GM21576 (cell line): Measurements from ENCODE around the gene RAB4A.
"Not testable (repeated sequence)": the region's sequence is repeated elsewhere in the genome, so short reads cannot be mapped to it uniquely, and the experiment has no call there.

ENCODE experiments used
- ATAC-seq: cut with Tn5 transposase; IDR thresholded peaks from one replicate; pipeline ENCODE4 v1.9.1; 2021; ENCODE audit warnings: mild to moderate bottlenecking, moderate library complexity; ENCODE audit not compliant: unreplicated experiment

The RAB4A gene

GRCh38 chr1:229295745-229296144, 24.8 kb downstream of the RAB4A start:
- ATAC-seq: no peak

- ATAC-seq: no peak
Observed at GRCh38 chr1:229296541-229296941, 25.6 kb downstream of the RAB4A start.

- ATAC-seq: no peak
Observed at GRCh38 chr1:229297746-229298145, 26.8 kb downstream of the RAB4A start.

GRCh38 chr1:229298420-229298819, 27.5 kb downstream of the RAB4A start:
- no peak for ATAC-seq

GRCh38 chr1:229298887-229299503, 28.1 kb downstream of the RAB4A start:
- ATAC-seq: no peak

GRCh38 chr1:229300099-229300757, 29.3 kb downstream of the RAB4A start:
- ATAC-seq: no peak

- ATAC-seq: no peak
Observed at GRCh38 chr1:229302740-229303139, 31.8 kb downstream of the RAB4A start.

- no peak for ATAC-seq
Observed at GRCh38 chr1:229303855-229304254, 32.9 kb downstream of the RAB4A start.

GRCh38 chr1:229305392-229305791, 34.5 kb downstream of the RAB4A start:
- ATAC-seq: no peak

GRCh38 chr1:229309074-229309473, 38.2 kb downstream of the RAB4A start:
- no peak for ATAC-seq

GRCh38 chr1:229309684-229310083, 38.8 kb downstream of the RAB4A start:
- ATAC-seq: no peak

- no peak for ATAC-seq
Observed at GRCh38 chr1:229310833-229311232, 39.9 kb downstream of the RAB4A start.

- ATAC-seq: no peak
Observed at GRCh38 chr1:229316166-229316565, 45.3 kb downstream of the RAB4A start.

GRCh38 chr1:229318056-229318455, 47.1 kb downstream of the RAB4A start:
- no peak for ATAC-seq

GRCh38 chr1:229319487-229319886, 48.6 kb downstream of the RAB4A start:
- ATAC-seq: no peak

GRCh38 chr1:229323201-229323600, 52.3 kb downstream of the RAB4A start:
- ATAC-seq: no peak

GRCh38 chr1:229323885-229324553, 53.1 kb downstream of the RAB4A start:
- no peak for ATAC-seq

GRCh38 chr1:229325401-229325800, 54.5 kb downstream of the RAB4A start:
- no peak for ATAC-seq

- ATAC-seq: no peak
Observed at GRCh38 chr1:229325853-229326487, 55.1 kb downstream of the RAB4A start.

- ATAC-seq: no peak
Observed at GRCh38 chr1:229326601-229327000, 55.7 kb downstream of the RAB4A start.

GRCh38 chr1:229327765-229328164, 56.9 kb downstream of the RAB4A start:
- not testable (repeated sequence) for ATAC-seq
